Endothelial cell of umbilical vein (primary cell): Measurements from ENCODE around the gene CPNE5. TPM values are rescaled to one million over a fixed set of nuclear protein-coding genes. Genes with fewer than 3 reads are reported as not detected.

ENCODE experiments used
- BruUV-seq: library from RNA; stranded (reverse); fragments of 400-500 nt; replicated peaks from 2 replicates; lab custom pipeline; 2021; lab: Mats Ljungman, UMichigan
- CTCF ChIA-PET: fragments of 300-600, 350-600 bp; sonication (Branson Sonifier 250); formaldehyde crosslinking; loops from one replicate; lab custom pipeline; 2021; ENCODE audit warnings: antibody characterized with exemption, inconsistent platforms; lab: Charles Lee
- POLR2A ChIA-PET: fragments of 300-600, 350-600 bp; sonication (Branson Sonifier 250); formaldehyde crosslinking; loops from one replicate; lab custom pipeline; 2021; ENCODE audit warnings: antibody characterized with exemption, inconsistent platforms; lab: Charles Lee
- DNase-seq: peaks from one replicate; pipeline ENCODE4 v3.0.0-alpha.2; 2011; ENCODE audit warnings: low read depth, low spot score
- FAIRE-seq: peaks from 2 replicates; lab custom pipeline; 2011; peaks lifted over from hg19 to GRCh38; lab: Jason Lieb, UNC
- H2AFZ ChIP-seq: 2 replicates; pipeline ENCODE4 v1.6.0; 2012; ENCODE audit warnings: low read depth, low read length, control low read depth, inconsistent platforms
- H3K27ac ChIP-seq: 2 replicates; pipeline ENCODE4 v1.5.1; 2011; ENCODE audit warnings: low read depth, mild to moderate bottlenecking, control low read depth, low read length, moderate library complexity; ENCODE audit not compliant: insufficient read depth
- H3K27me3 ChIP-seq, 2 experiments: 2 replicates each; pipeline versions ENCODE4 v1.6.0 to v1.6.1; 2011; ENCODE audit warnings: low read length in 2 of 2, mixed read lengths in 1 of 2; ENCODE audit not compliant: control insufficient read depth in 2 of 2, insufficient read depth in 2 of 2
- H3K36me3 ChIP-seq, 2 experiments: 2 replicates in 1 of 2; 3 replicates in 1 of 2; pipeline ENCODE4 v1.5.1; 2011; ENCODE audit warnings: low read length in 2 of 2, mild to moderate bottlenecking in 1 of 2, moderate library complexity in 1 of 2; ENCODE audit not compliant: control insufficient read depth in 2 of 2, insufficient read depth in 2 of 2; ENCODE audit errors: extremely low read depth in 1 of 2
- H3K4me1 ChIP-seq: 3 replicates; pipeline ENCODE4 v1.5.1; 2011; ENCODE audit warnings: mild to moderate bottlenecking, low read length; ENCODE audit not compliant: control insufficient read depth, insufficient read depth; ENCODE audit errors: extremely low read depth
- H3K4me2 ChIP-seq: 2 replicates; pipeline ENCODE4 v1.6.1; 2011; ENCODE audit warnings: low read length, control low read depth, mixed read lengths; ENCODE audit not compliant: insufficient read depth
- H3K4me3 ChIP-seq, 3 experiments: fragments of 200-600 bp in 1 of 3; sonication (generic), shearing (Covaris generic) in 1 of 3; replicated peaks in 1 of 3; 2 replicates each; pipeline ENCODE4 v1.5.1; 2011 to 2016; ENCODE audit warnings: control low read depth in 3 of 3, low read length in 3 of 3, mild to moderate bottlenecking in 2 of 3, inconsistent platforms in 1 of 3, low read depth in 1 of 3, moderate library complexity in 1 of 3; ENCODE audit not compliant: insufficient read depth in 1 of 3
- H3K79me2 ChIP-seq: 2 replicates; pipeline ENCODE4 v1.6.0; 2012; ENCODE audit warnings: low read length, inconsistent platforms; ENCODE audit not compliant: control insufficient read depth, insufficient read depth
- H3K9ac ChIP-seq: replicated peaks from 2 replicates; pipeline ENCODE3; 2011; ENCODE audit warnings: low read length, control low read depth; ENCODE audit not compliant: insufficient read depth; ENCODE audit errors: extremely low read depth
- H3K9me1 ChIP-seq: replicated peaks from 3 replicates; pipeline ENCODE4 v1.6.0; 2011; ENCODE audit warnings: mild to moderate bottlenecking, low read length; ENCODE audit not compliant: control insufficient read depth, insufficient read depth; ENCODE audit errors: extremely low read depth
- H3K9me3 ChIP-seq: replicated peaks from 2 replicates; pipeline ENCODE4 v1.5.1; 2012; ENCODE audit warnings: low read length, inconsistent platforms; ENCODE audit not compliant: control insufficient read depth, insufficient read depth
- H4K20me1 ChIP-seq: replicated peaks from 2 replicates; pipeline ENCODE3; 2011; ENCODE audit warnings: mild to moderate bottlenecking, low read length; ENCODE audit not compliant: control insufficient read depth, insufficient read depth; ENCODE audit errors: extremely low read depth
- EZH2 ChIP-seq: IDR thresholded peaks from 2 replicates; pipeline ENCODE4 v1.6.1; 2012; ENCODE audit warnings: borderline replicate concordance, low read depth, mild to moderate bottlenecking, moderate library complexity, low read length, inconsistent platforms; ENCODE audit not compliant: severe bottlenecking
- FOS ChIP-seq: IDR thresholded peaks from 2 replicates; pipeline ENCODE4 v1.6.1; 2011; ENCODE audit warnings: mild to moderate bottlenecking, low read length, moderate library complexity, borderline replicate concordance; ENCODE audit not compliant: insufficient read depth
- GATA2 ChIP-seq: IDR thresholded peaks from 2 replicates; pipeline ENCODE4 v1.7.0; 2011; ENCODE audit warnings: low read depth, mild to moderate bottlenecking, moderate library complexity, mixed read lengths, low read length; ENCODE audit not compliant: insufficient read length, insufficient read depth
- JUN ChIP-seq: IDR thresholded peaks from 2 replicates; pipeline ENCODE4 v1.6.1; 2011; ENCODE audit warnings: borderline replicate concordance, low read depth; ENCODE audit not compliant: insufficient read length, insufficient read depth
- MYC ChIP-seq: IDR thresholded peaks from one replicate; pipeline ENCODE4 v1.6.1; 2011; ENCODE audit warnings: mild to moderate bottlenecking, low read depth, low read length
- POLR2A ChIP-seq: IDR thresholded peaks from 2 replicates; pipeline ENCODE4 v1.6.1; 2012; ENCODE audit warnings: low read depth, mild to moderate bottlenecking, control low read depth, low read length
- POLR2AphosphoS5 ChIP-seq: IDR thresholded peaks from 2 replicates; pipeline ENCODE4 v1.6.1; 2012; ENCODE audit warnings: low read depth, mild to moderate bottlenecking, control low read depth, low read length, moderate library complexity; ENCODE audit not compliant: insufficient read depth
- dilution Hi-C: fragments of 300-500 bp; cut with MboI; formaldehyde crosslinking; loops from one replicate; pipeline ENCODE4 v1.15.0; 2019; ENCODE audit warnings: low sequenced_read_pairs; ENCODE audit not compliant: extremely low pct_ligation_motif_present
- intact Hi-C: fragments of 100-400 bp; cut with micrococcal nuclease; formaldehyde crosslinking; loops from one replicate; pipeline ENCODE4 v1.10.0; 2022
- polyA plus RNA-seq, 4 experiments: library from polyadenylated mRNA; depleted of rRNA in 3 of 4; stranded (reverse) in 3 of 4; unstranded in 1 of 4; fragments of >200 nt; gene quantifications; 2 replicates each; pipeline versions ENCODE4 v1.2.1 to v1.2.3, GENCODE V29; 2011 to 2012; ENCODE audit warnings: missing spikeins in 1 of 4
- total RNA-seq: library from RNA; stranded (reverse); gene quantifications from 2 replicates; pipeline ENCODE4 v1.2.3, GENCODE V29; 2021
- TF ChIP-seq, protein P1 (sequence below), 2 donors: IDR thresholded peaks; 1 replicate in 1 of 2; 2 replicates in 1 of 2; pipeline ENCODE4 v1.5.1; 2011; ENCODE audit warnings: low read length in 2 of 2, mild to moderate bottlenecking in 2 of 2, moderate library complexity in 2 of 2, control low read depth in 1 of 2, inconsistent platforms in 1 of 2, low read depth in 1 of 2; ENCODE audit not compliant: insufficient read depth in 1 of 2; ENCODE audit errors: extremely low read depth in 1 of 2
- TF ChIP-seq, protein P2 (sequence below): IDR thresholded peaks from 2 replicates; pipeline ENCODE4 v1.6.1; 2011; ENCODE audit not compliant: insufficient read depth, insufficient read length

CPNE5 gene
- total and polyA plus RNA-seq, 2 donors (not counting 3 experiments of a cell fraction or from before 2014, with no cell fraction given): 18.8 to 49.4 TPM

DNA sequence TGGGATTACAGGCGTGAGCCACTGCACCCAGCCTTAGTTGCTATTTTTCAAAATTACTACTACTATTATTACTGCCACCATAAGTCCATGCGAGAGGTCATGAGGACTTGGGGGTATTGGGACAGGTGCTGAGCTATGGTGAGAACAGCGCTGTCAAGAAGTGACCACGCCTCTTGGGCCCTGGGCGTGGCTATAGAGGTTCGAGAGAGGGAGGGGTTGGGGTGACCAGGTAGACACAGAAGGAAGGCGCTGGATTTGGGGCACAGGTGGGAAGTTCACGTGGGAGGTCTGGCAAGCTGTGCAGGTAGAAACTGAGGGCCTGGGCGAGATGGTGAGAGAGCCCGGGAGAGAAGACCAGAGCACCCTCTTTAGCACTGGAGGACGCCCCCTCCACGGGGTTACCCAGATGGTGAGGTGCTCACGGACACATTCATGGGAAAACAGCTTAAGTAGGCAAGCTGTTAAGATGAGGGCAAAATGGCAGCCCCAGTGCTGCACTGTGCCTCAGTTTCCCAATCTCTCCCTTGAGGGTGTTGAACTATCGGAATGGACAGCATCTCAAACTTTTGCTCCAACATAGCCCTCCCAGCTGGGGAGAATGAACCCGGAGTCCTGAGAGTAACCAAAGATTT, 80.6 kb downstream of the CPNE5 start:
- POLR2A ChIA-PET: interaction anchor here (0.6 to 1.0 kb wide), 4 partner anchors 24 to 140 kb away, joined by 3 to 4 read pairs (median 4); partner anchors contain the start of gene CDKN1A
- CTCF ChIA-PET: interaction anchor here (1.0 to 4.6 kb wide), 42 partner anchors 8 to 635 kb away, joined by 3 to 108 read pairs (median 5); partner anchors contain the start of gene CDKN1A
- intact Hi-C loops: loop anchor here (1.0 to 2.0 kb wide), 6 partner anchors 34 to 335 kb away; no protein-coding TSS in a partner anchor

More for the DNA sequence above, 80.6 kb downstream of the CPNE5 start:
- Histone ChIP-seq H3K9me1 (no peaks in the 10 kb centered on the region), H3K4me3 (no peak overlapping the region), H3K27me3 (no peaks in the 10 kb centered on the region), H3K79me2 (no peaks in the 10 kb centered on the region), H3K27ac (no peak overlapping the region), H3K4me1 (peaks cover 33% of the 10 kb centered on the region), H3K9me3 (no peaks in the 10 kb centered on the region), H3K4me2 (no peak overlapping the region), H3K9ac (no peak overlapping the region), H4K20me1 (no peaks in the 10 kb centered on the region), H3K36me3 (no peaks in the 10 kb centered on the region), H2AFZ (no peak overlapping the region)
- FAIRE-seq (no peak), DNase-seq (no peak)
- dilution Hi-C loops: no loop called here
- TF ChIP-seq POLR2A (no peak), POLR2AphosphoS5 (no peak), EZH2 (no peak), GATA2 (no peak), MYC (no peak), JUN (no peak), FOS (no peak)
- TF ChIP-seq, protein P1, sequence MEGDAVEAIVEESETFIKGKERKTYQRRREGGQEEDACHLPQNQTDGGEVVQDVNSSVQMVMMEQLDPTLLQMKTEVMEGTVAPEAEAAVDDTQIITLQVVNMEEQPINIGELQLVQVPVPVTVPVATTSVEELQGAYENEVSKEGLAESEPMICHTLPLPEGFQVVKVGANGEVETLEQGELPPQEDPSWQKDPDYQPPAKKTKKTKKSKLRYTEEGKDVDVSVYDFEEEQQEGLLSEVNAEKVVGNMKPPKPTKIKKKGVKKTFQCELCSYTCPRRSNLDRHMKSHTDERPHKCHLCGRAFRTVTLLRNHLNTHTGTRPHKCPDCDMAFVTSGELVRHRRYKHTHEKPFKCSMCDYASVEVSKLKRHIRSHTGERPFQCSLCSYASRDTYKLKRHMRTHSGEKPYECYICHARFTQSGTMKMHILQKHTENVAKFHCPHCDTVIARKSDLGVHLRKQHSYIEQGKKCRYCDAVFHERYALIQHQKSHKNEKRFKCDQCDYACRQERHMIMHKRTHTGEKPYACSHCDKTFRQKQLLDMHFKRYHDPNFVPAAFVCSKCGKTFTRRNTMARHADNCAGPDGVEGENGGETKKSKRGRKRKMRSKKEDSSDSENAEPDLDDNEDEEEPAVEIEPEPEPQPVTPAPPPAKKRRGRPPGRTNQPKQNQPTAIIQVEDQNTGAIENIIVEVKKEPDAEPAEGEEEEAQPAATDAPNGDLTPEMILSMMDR (IDR thresholded peaks at IDR 0.05; ENCODE audit: extremely low read depth in 1 of 2, insufficient read depth in 1 of 2, low read depth in 1 of 2, low read length in 2 of 2): no peak
- TF ChIP-seq, protein P2, sequence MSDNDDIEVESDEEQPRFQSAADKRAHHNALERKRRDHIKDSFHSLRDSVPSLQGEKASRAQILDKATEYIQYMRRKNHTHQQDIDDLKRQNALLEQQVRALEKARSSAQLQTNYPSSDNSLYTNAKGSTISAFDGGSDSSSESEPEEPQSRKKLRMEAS: no peak
- no TSS peak for BruUV-seq
